Endodermal cell (in vitro differentiated cells): ENCODE data around the gene TMEM87B. TPM values are rescaled to one million over a fixed set of nuclear protein-coding genes. Genes with fewer than 3 reads are reported as not detected.
A peak's percentile ranks its signal among the peaks of the same experiment; 100 is the strongest.

Experiments used
- DNase-seq: peaks from one replicate; pipeline ENCODE4 v3.0.0-alpha.2; 2017
- H3K27ac ChIP-seq: 2 replicates; pipeline ENCODE4 v1.5.1; 2013; ENCODE audit warnings: mild to moderate bottlenecking, low read depth, low read length, moderate library complexity
- H3K27me3 ChIP-seq: 2 replicates; pipeline ENCODE4 v1.6.1; 2013; ENCODE audit warnings: mild to moderate bottlenecking, low read length, moderate library complexity; ENCODE audit not compliant: insufficient read depth, control insufficient read depth, poor library complexity, severe bottlenecking
- H3K36me3 ChIP-seq: 2 replicates; pipeline ENCODE4 v1.7.0; 2013; ENCODE audit warnings: mild to moderate bottlenecking, low read length, moderate library complexity; ENCODE audit not compliant: control insufficient read depth, insufficient read depth
- H3K4me1 ChIP-seq: one replicate; pipeline ENCODE4 v1.7.0; 2013; ENCODE audit warnings: low read length; ENCODE audit not compliant: control insufficient read depth, insufficient read depth
- H3K4me3 ChIP-seq: 2 replicates; pipeline ENCODE4 v1.5.1; 2013; ENCODE audit warnings: mild to moderate bottlenecking, low read length, moderate library complexity
- H3K9ac ChIP-seq: 2 replicates; pipeline ENCODE4 v1.6.1; 2013; ENCODE audit warnings: mild to moderate bottlenecking, low read length, moderate library complexity; ENCODE audit not compliant: poor library complexity, severe bottlenecking; ENCODE audit errors: extremely low read depth
- H3K9me3 ChIP-seq: 2 replicates; pipeline ENCODE4 v1.6.1; 2013; ENCODE audit warnings: mild to moderate bottlenecking, low read length, moderate library complexity; ENCODE audit not compliant: control insufficient read depth
- H3K27ac Mint-ChIP-seq: 2 replicates; pipeline ENCODE4 v1.8.0; 2020; ENCODE audit warnings: mixed read lengths
- H3K27me3 Mint-ChIP-seq: 2 replicates; pipeline ENCODE4 v1.8.0; 2021; ENCODE audit warnings: mild to moderate bottlenecking, mixed read lengths; ENCODE audit not compliant: insufficient read depth
- H3K36me3 Mint-ChIP-seq: 2 replicates; pipeline ENCODE4 v1.8.0; 2020; ENCODE audit warnings: low read depth, mixed read lengths
- H3K4me1 Mint-ChIP-seq: 2 replicates; pipeline ENCODE4 v1.8.0; 2020; ENCODE audit warnings: mixed read lengths
- H3K4me3 Mint-ChIP-seq: 2 replicates; pipeline ENCODE4 v1.8.0; 2020; ENCODE audit warnings: mild to moderate bottlenecking, moderate library complexity, mixed read lengths
- H3K9me3 Mint-ChIP-seq: 2 replicates; pipeline ENCODE4 v1.8.0; 2020; ENCODE audit warnings: mild to moderate bottlenecking, mixed read lengths
- CTCF ChIP-seq: fragments of 200-600 bp; sonication (generic); conservative IDR thresholded peaks from 2 replicates; pipeline ENCODE4 v1.5.0; 2021; ENCODE audit warnings: antibody characterized with exemption, mild to moderate bottlenecking
- WGBS, 2 experiments: methylation state at CpG; one replicate each; pipeline versions ENCODE4 v1.1.5 to v1.1.7; 2013; ENCODE audit warnings: missing lambda C conversion rate in 2 of 2, mixed read lengths in 1 of 2; ENCODE audit not compliant: insufficient coverage in 1 of 2, insufficient read length in 1 of 2; 5-methylcytosine and 5-hydroxymethylcytosine counted together
- total RNA-seq, 2 donors: library from RNA; stranded (reverse); fragmentation: NEBNext Ultra II Directional in 1 of 2; extraction: Animal tissue kit (Norgen Biotek cat#: 25700) in 1 of 2; gene quantifications; 2 replicates in 1 of 2; 3 replicates in 1 of 2; pipeline ENCODE4 v1.2.1, GENCODE V29; 2021

The TMEM87B gene
- total RNA-seq, 2 donors from 2014 or later = 20.2 to 22.3 TPM

- H3K9me3 Mint-ChIP-seq = no peaks in the 10 kb centered on the region
- no peak overlapping the region for H3K4me3 Mint-ChIP-seq
- peaks cover 58% of the 10 kb centered on the region for H3K36me3 Mint-ChIP-seq
- H3K27ac ChIP-seq = no peak overlapping the region
- no peaks in the 10 kb centered on the region for H3K27me3 ChIP-seq
- H3K9me3 ChIP-seq = no peaks in the 10 kb centered on the region
- no peaks in the 10 kb centered on the region for H3K27me3 Mint-ChIP-seq
- no peak overlapping the region for H3K27ac Mint-ChIP-seq
- no peak overlapping the region for H3K9ac ChIP-seq
- TF ChIP-seq CTCF = no peak
- 83 to 93% methylated on average over 1 of the region's 1 CpG for WGBS, 2 experiments
- no peak for DNase-seq
- no peaks in the 10 kb centered on the region for H3K4me1 Mint-ChIP-seq
- H3K4me3 ChIP-seq = no peak overlapping the region
- no peaks in the 10 kb centered on the region for H3K4me1 ChIP-seq
- H3K36me3 ChIP-seq = peaks cover 63% of the 10 kb centered on the region
These were observed 38.1 kb downstream of the TMEM87B start for GRCh38 chr2:112093216-112093615.

- Histone ChIP-seq H3K27me3 (no peaks in the 10 kb centered on the region), H3K36me3 (peaks cover 62% of the 10 kb centered on the region), H3K27ac (no peak overlapping the region), H3K9ac (no peak overlapping the region), H3K4me3 (no peak overlapping the region), H3K4me1 (no peaks in the 10 kb centered on the region), H3K9me3 (no peaks in the 10 kb centered on the region)
- H3K27me3 Mint-ChIP-seq = no peaks in the 10 kb centered on the region
- peak overlapping the region; percentile 71 for H3K27ac Mint-ChIP-seq
- no peak overlapping the region for H3K4me3 Mint-ChIP-seq
- 89 to 100% methylated on average over 1 of the region's 1 CpG for WGBS, 2 experiments
- no peak for DNase-seq
- H3K36me3 Mint-ChIP-seq = peaks cover 59% of the 10 kb centered on the region
- no peak for TF ChIP-seq CTCF
- H3K4me1 Mint-ChIP-seq = no peaks in the 10 kb centered on the region
- no peaks in the 10 kb centered on the region for H3K9me3 Mint-ChIP-seq
These were observed 40.6 kb downstream of the TMEM87B start for GRCh38 chr2:112095681-112096080.

GRCh38 chr2:112096098-112096497 is 41.0 kb downstream of the TMEM87B start:
- H3K9me3 ChIP-seq = no peaks in the 10 kb centered on the region
- no peak overlapping the region for H3K4me3 ChIP-seq
- Mint-ChIP-seq H3K4me1 (no peaks in the 10 kb centered on the region), H3K27me3 (no peaks in the 10 kb centered on the region), H3K36me3 (peaks cover 59% of the 10 kb centered on the region), H3K27ac (peak overlapping the region; percentile 71), H3K4me3 (no peak overlapping the region), H3K9me3 (no peaks in the 10 kb centered on the region)
- no peaks in the 10 kb centered on the region for H3K4me1 ChIP-seq
- TF ChIP-seq CTCF = no peak
- no peaks in the 10 kb centered on the region for H3K27me3 ChIP-seq
- no peak for DNase-seq
- peaks cover 65% of the 10 kb centered on the region for H3K36me3 ChIP-seq
- 70 to 85% methylated on average over 7 to 10 of the region's 10 CpGs for WGBS, 2 experiments
- H3K27ac ChIP-seq = no peak overlapping the region
- H3K9ac ChIP-seq = no peak overlapping the region
